ENCODE data around the gene OR10A7. TPM values are rescaled to one million over a fixed set of nuclear protein-coding genes. Genes with fewer than 3 reads are reported as not detected.

OR10A7 gene
- total and polyA plus RNA-seq, 2 of the 13 experiments (the other 11 are each of a cell fraction or from before 2014, with no cell fraction given) = not detected

- no peaks in the 10 kb centered on the region for H4K20me1 ChIP-seq (ENCODE audit: insufficient read depth, low read length)
- H3K27ac ChIP-seq (ENCODE audit: extremely low read length, insufficient read depth, low read length) = no peak overlapping the region
- 0% methylated on average over 1 of the region's 2 CpGs for WGBS (ENCODE audit: low lambda C conversion rate)
- TF ChIP-seq ZNF280B (CRISPR knock-in tag; IDR thresholded peaks at IDR 0.05; ENCODE audit: borderline replicate concordance) (no peak), DDIT3 (CRISPR knock-in tag; IDR thresholded peaks at IDR 0.05) (no peak), MBNL3 (CRISPR knock-in tag; conservative IDR thresholded peaks at IDR 0.05) (no peak), CSRNP2 (CRISPR knock-in tag; conservative IDR thresholded peaks at IDR 0.05; ENCODE audit: low read depth) (no peak), ZNF512 (CRISPR knock-in tag; IDR thresholded peaks at IDR 0.05) (no peak), ZC3H4 (CRISPR knock-in tag; IDR thresholded peaks at IDR 0.05; ENCODE audit: borderline replicate concordance) (no peak), ZNF263 (CRISPR knock-in tag; IDR thresholded peaks at IDR 0.05) (no peak)
- H3K27me3 ChIP-seq (ENCODE audit: control insufficient read depth in 1 of 2, insufficient read depth in 2 of 2, low read length in 2 of 2) = peaks cover 0 to 5% of the 10 kb centered on the region in 2 experiments; a peak in 1 of 5 replicates
- H3K4me1 ChIP-seq (ENCODE audit: insufficient read depth, low read length) = no peaks in the 10 kb centered on the region
- no peak overlapping the region for H3K4me3 ChIP-seq (replicated peaks in 1 of 3; ENCODE audit: insufficient read depth in 1 of 3, low read depth in 2 of 3, low read length in 3 of 3)
- ChIA-PET CTCF (ENCODE audit: low intra/inter-chr PET ratio, low total read pairs) (no interaction called here), POLR2A (no interaction called here)
- no peak overlapping the region for H2AFZ ChIP-seq (ENCODE audit: low read length)
- no peaks in the 10 kb centered on the region for H3K36me3 ChIP-seq (replicated peaks in 1 of 2; ENCODE audit: control insufficient read depth in 1 of 2, insufficient read depth in 2 of 2, low read length in 2 of 2)
- H3K79me2 ChIP-seq (ENCODE audit: insufficient read depth, low read length) = no peaks in the 10 kb centered on the region
- in situ Hi-C loops (cut with HindIII; ENCODE audit: extremely low pct_ligation_motif_present, low pct_unique_long_range_greater_than_20kb) = no loop called here
- intact Hi-C loops (cut with micrococcal nuclease; ENCODE audit: unreplicated experiment) = no loop called here
- ATAC-seq = no peak
- BruUV-seq (replicated peaks) = no TSS peak
- peaks cover 7% of the 10 kb centered on the region; the same call in 1 of the 2 replicates for H3K9me3 ChIP-seq (ENCODE audit: low read length)
- DNase-seq (ENCODE audit: low spot score) = no peak
- no peak overlapping the region for H3K9ac ChIP-seq (ENCODE audit: insufficient read depth, low read depth, low read length)
- no peak for FAIRE-seq
- no peak overlapping the region for H3K4me2 ChIP-seq (ENCODE audit: low read depth, low read length)
These were observed 47.4 kb upstream of the OR10A7 start for GRCh38 chr12:55173456-55173855.
